ENCODE results near the gene ZNF775. TPM values are rescaled to one million over a fixed set of nuclear protein-coding genes. Genes with fewer than 3 reads are reported as not detected.
"Not testable (repeated sequence)": the region's sequence is repeated elsewhere in the genome, so short reads cannot be mapped to it uniquely, and the experiment has no call there.

Gene ZNF775
- total RNA-seq, 1 donor from 2014 or later = 5.0 TPM

GRCh38 chr7:150382123-150382843, 3.2 kb downstream of the ZNF775 start:
- DNase-seq (ENCODE audit: low read depth) = no peak

GRCh38 chr7:150382844-150383225, 3.7 kb downstream of the ZNF775 start:
- no peak for DNase-seq (ENCODE audit: low read depth)

GRCh38 chr7:150383710-150384397, 4.7 kb downstream of the ZNF775 start:
- DNase-seq (ENCODE audit: low read depth) = no peak

- no peak for DNase-seq (ENCODE audit: low read depth)
These were observed 5.5 kb downstream of the ZNF775 start for GRCh38 chr7:150384406-150385301.

GRCh38 chr7:150385302-150385723, 6.2 kb downstream of the ZNF775 start:
- DNase-seq (ENCODE audit: low read depth) = no peak

- DNase-seq (ENCODE audit: low read depth) = not testable (repeated sequence)
These were observed 6.8 kb downstream of the ZNF775 start for GRCh38 chr7:150385884-150386283.

GRCh38 chr7:150388306-150388705, 9.2 kb downstream of the ZNF775 start:
- no peak for DNase-seq (ENCODE audit: low read depth)

GRCh38 chr7:150388709-150389531, 9.8 kb downstream of the ZNF775 start:
- peak; percentile 75 for DNase-seq (ENCODE audit: low read depth)

- DNase-seq (ENCODE audit: low read depth) = no peak
These were observed 10.3 kb downstream of the ZNF775 start for GRCh38 chr7:150389532-150389816.

GRCh38 chr7:150390205-150390604, 11.1 kb downstream of the ZNF775 start:
- DNase-seq (ENCODE audit: low read depth) = no peak

GRCh38 chr7:150393325-150393724, 14.2 kb downstream of the ZNF775 start:
- DNase-seq (ENCODE audit: low read depth) = no peak

- DNase-seq (ENCODE audit: low read depth) = no peak
These were observed 17.3 kb downstream of the ZNF775 start for GRCh38 chr7:150396426-150396825.

- DNase-seq (ENCODE audit: low read depth) = no peak
These were observed 17.7 kb downstream of the ZNF775 start for GRCh38 chr7:150396851-150397260.

- DNase-seq (ENCODE audit: low read depth) = no peak
These were observed 18.4 kb downstream of the ZNF775 start for GRCh38 chr7:150397346-150398107.

- DNase-seq (ENCODE audit: low read depth) = no peak
These were observed 19.2 kb downstream of the ZNF775 start for GRCh38 chr7:150398108-150398964.

GRCh38 chr7:150398965-150399320, 19.8 kb downstream of the ZNF775 start:
- DNase-seq (ENCODE audit: low read depth) = no peak

GRCh38 chr7:150399421-150400007, 20.4 kb downstream of the ZNF775 start:
- no peak for DNase-seq (ENCODE audit: low read depth)

- peak; percentile 89 for DNase-seq (ENCODE audit: low read depth)
These were observed 21.1 kb downstream of the ZNF775 start for GRCh38 chr7:150400008-150400787.

Data from renal cortical epithelial cell (primary cell).